Measurements from ENCODE around the gene GABARAP.

GABARAP gene

GRCh38 chr17:7214300-7215135, 27.7 kb downstream of the GABARAP start:
- peak; percentile 64 for DNase-seq (ENCODE audit: low read depth, low spot score)
- H3K27ac ChIP-seq = no peak overlapping the region

DNA sequence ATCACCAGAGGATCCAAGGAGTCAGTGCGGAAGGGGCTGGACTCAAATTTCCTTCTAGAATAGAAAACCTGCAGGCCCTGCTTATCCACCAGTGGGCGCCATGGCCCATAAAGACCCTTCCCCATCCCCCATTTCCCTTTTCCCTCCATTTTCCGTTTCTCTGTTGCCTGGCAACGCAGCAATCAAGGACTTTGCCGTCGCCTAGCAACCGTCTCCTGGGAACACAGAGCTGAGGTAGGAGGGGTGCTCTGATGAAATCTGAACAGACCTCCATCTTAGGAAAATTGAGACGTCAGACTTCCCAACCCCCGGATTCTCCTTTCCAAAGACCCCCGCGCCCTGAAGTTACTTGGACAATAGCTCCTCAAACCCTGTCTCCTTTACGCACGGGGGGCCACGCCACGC, 28.4 kb downstream of the GABARAP start:
- H3K27ac ChIP-seq = no peak overlapping the region
- DNase-seq (ENCODE audit: low read depth, low spot score) = no peak

DNA sequence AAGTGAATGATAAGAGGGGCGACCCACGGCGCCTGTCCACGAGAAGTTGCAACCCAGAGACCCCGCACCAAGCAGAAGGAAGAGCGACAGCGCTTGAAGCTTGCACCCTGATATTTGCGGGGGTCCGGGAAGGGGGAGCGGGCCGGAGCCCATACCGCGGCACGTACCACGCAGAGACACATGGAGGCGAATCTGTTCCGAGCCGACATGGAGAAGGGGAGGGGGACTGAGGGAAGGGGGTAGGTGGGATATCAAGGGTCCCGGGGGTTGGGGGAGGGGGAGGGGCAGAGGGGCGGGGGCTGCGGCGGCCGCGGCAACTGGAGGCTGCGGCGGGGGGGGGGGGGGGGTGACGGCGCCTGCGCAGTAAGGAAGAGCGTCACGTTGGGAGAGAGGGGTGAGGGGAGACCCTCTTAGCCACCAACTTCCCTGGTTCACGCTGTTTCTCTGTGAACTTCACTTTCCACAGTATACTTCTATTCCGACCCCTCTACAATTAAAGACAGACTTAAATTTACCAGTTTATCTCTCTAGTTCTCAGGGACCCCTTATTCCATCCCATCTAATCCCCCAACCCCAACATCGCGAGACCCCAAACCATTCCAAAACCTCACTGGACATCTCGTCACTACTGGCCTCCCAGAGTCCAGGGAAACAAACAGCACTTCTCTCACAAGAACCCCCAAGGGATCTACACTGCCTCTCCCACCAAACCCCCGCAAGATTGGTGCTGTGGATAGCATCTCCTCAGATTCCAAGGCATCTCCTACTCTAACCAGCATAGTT, 30.6 kb downstream of the GABARAP start:
- no peak overlapping the region for H3K27ac ChIP-seq
- no peak for DNase-seq (ENCODE audit: low read depth, low spot score)

- no peak for DNase-seq (ENCODE audit: low read depth, low spot score)
- H3K27ac ChIP-seq = no peak overlapping the region
Measured at GRCh38 chr17:7208754-7209460, 33.3 kb downstream of the GABARAP start.

- H3K27ac ChIP-seq = no peak overlapping the region
- DNase-seq (ENCODE audit: low read depth, low spot score) = no peak
Measured at GRCh38 chr17:7208027-7208571, 34.1 kb downstream of the GABARAP start.

DNA sequence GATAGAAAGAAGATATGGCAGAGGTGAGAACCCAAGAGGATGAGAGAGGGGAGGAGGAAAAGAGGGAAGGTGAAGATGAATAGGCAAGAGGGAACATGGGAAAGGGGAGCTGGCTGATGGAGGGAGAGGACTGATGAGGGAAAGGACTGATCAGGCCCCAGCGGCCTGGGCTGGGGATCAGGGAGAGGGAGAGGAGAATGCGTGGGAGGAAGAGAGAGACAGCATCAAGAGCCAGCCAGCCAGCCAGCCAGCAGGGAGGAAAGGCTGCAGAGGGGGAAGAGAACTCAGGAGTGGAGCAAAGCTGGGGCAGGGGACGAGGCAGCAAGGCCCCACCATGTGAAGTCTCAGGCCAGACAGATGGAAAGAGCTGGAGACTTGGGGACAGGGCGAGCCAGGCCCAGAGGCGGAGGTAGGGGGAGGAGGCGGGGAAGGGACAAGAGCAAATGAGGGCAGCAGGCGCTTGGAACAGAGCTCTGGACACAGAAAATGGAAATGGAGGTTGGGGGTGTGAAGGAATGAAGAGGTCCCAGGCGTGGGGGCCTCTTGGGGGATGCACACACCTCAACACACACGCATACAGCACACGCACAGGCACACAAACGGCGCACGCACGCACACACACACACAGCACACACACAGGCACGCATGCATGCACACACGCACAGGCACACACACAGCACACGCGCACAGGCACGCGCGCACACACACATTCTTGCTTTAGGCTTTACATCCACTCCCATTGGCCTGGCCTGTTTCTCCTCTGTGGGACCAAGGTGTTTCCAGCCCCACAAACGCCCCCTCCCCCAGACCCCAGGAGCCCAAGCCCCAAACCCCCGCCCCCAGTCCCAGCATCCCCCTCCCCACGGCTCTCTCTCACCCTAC, 34.9 kb downstream of the GABARAP start:
- no peak overlapping the region for H3K27ac ChIP-seq
- DNase-seq (ENCODE audit: low read depth, low spot score) = no peak

GRCh38 chr17:7205561-7205960, 36.7 kb downstream of the GABARAP start:
- DNase-seq (ENCODE audit: low read depth, low spot score) = no peak
- H3K27ac ChIP-seq = no peak overlapping the region

- H3K27ac ChIP-seq = no peak overlapping the region
- no peak for DNase-seq (ENCODE audit: low read depth, low spot score)
Measured at GRCh38 chr17:7204828-7205461, 37.3 kb downstream of the GABARAP start.

DNA sequence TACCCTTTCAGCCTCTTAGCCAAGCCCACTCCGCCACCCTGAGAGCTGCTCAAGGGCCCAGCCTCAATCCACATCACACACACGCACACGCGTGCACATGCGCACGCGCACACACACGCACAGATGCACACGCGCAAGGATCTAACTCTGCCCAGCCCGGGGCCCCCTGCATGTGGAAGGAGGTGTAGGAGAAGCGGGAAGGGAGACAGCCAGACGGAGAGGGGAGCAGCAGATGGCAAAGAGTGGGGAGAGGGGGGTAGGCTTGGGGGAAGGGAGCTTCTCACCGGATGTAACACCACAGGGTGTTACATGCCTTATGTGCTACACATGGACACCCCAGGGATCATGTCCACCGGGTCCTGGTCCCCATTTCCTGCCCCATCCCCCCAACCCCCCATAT, 37.9 kb downstream of the GABARAP start:
- H3K27ac ChIP-seq = no peak overlapping the region
- no peak for DNase-seq (ENCODE audit: low read depth, low spot score)

- H3K27ac ChIP-seq = no peak overlapping the region
- DNase-seq (ENCODE audit: low read depth, low spot score) = no peak
Measured at GRCh38 chr17:7203391-7203790, 38.9 kb downstream of the GABARAP start.

DNA sequence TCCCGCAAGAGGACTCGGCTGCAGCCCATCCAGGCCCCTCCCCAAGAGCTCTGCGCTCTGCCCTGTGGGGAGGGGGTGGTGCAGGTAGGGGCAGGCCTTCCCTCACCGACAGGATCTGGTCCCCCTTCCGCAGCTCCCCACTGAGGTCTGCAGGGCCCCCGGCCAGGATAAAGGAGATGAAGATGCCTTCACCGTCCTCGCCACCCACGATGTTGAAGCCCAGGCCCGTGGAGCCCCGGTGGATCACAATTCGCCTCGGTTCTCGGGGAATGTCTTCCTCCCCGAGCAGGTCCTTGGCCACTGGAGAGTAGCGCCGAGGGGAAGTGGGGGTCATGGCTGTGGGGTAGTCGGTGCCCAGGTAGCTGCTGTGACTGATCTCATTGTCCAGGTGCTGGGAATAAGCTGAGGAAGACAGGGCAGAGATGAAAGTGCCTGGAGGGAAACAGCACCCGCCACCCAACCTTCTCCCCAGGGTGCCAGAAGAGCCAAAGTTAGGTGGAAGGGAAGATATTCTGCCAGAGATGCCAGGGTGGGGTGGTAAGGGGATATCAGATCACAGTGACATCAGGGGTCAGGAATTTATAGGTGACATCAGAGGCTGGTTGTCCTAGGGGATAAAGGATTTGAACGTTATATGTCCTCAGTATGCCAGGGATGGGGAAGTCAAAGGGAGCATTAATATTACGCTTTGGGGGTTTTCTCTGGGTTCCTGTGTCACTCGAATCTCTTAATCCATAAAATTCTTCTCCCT, 45.4 kb downstream of the GABARAP start:
- DNase-seq (ENCODE audit: low read depth, low spot score) = no peak
- no peak overlapping the region for H3K27ac ChIP-seq

DNA sequence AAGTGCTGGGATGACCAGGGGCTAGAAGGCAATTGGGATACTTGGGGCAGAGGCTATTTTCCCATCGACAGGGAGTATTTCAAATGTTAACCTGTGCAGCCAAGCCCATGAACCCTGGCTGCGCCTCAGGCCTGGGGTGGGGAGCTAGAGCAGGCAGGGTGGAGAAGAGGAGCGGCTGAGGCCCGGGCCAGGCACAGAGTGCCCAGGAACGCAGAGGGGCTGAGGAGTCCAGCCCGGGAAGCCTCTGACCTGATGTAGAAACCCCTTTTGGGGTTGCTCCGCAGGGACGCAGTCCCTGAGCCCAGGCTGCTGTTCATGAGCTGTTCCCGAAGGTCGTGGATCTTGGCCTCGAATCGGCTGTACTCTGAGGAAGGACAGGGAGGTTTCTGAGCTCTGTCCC, 46.3 kb downstream of the GABARAP start:
- no peak for DNase-seq (ENCODE audit: low read depth, low spot score)
- no peak overlapping the region for H3K27ac ChIP-seq

GRCh38 chr17:7192271-7192937, 49.8 kb downstream of the GABARAP start:
- DNase-seq (ENCODE audit: low read depth, low spot score) = no peak
- no peak overlapping the region for H3K27ac ChIP-seq

DNA sequence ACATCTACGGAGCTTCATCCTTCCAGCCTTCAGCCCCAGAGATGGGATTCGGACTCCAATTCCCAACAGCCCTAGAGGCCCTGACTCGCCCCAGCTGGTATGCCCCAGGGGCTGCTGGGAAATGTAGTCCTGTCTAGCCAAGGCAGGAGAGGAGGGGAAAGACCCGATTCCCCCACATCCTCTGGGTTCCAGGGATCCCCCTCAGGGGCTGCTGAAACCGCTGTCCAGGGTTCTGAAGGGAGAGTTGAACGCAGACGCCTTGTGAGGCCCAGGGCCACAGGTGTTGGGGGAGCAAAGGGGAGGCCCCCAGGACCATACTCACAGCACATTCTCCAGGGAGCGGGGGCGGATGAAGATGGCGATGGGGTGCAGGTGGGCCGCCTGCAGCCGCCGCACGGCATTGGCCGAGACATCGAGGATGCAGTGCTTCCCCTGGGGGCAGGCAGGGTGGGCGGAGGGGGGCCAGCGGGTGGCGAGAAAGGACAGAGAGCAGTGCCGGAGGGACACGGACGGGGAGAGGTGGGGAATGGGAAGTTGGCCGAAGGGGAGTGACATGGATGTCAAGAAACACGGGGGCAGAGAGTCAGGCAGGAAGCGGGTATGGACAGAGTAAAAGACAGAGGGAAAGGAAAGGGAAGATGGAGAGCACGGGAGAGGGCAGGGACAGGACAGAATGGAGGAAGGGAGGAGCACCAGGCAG, 50.5 kb downstream of the GABARAP start:
- no peak overlapping the region for H3K27ac ChIP-seq
- DNase-seq (ENCODE audit: low read depth, low spot score) = no peak

- H3K27ac ChIP-seq = no peak overlapping the region
- no peak for DNase-seq (ENCODE audit: low read depth, low spot score)
Measured at GRCh38 chr17:7191069-7191468, 51.2 kb downstream of the GABARAP start.

DNA sequence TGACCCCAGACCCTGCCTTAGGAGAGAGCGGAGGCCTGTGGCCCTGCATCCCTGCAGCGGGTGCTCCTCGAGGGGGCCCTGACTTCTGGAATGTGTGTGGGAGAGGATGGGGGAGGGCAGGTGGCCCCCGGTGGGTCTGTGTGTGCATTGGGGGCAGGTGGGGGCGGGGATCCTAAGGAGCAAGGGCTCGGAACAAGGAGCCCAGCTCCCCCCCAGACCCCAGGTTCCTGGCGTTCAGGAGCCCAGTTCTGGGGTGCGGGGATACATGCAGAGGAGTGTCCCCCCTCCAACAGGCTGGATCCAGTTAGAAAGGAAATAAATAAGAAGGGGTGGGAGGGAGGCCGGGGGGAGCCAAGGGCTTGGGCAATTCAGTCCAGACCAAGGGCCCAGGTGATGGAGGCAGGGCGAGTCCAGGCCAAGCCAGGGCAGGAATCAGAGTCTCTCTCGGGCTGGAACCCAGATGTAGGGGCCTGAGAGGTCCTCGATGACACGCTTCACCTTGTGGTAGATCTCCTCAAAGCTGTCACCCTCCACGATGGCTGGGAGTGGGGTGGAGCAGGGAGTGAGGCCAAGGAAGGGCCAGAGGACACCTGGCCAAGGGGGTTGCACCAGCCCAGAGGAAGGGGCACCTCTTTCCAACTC, 51.9 kb downstream of the GABARAP start:
- no peak overlapping the region for H3K27ac ChIP-seq
- DNase-seq (ENCODE audit: low read depth, low spot score) = no peak

All from epithelial cell of prostate (primary cell).